GM23248 (cell line): ENCODE data around the gene MYRIP. TPM values are rescaled to one million over a fixed set of nuclear protein-coding genes. Genes with fewer than 3 reads are reported as not detected.
"Not testable (repeated sequence)": the region's sequence is repeated elsewhere in the genome, so short reads cannot be mapped to it uniquely, and the experiment has no call there.

Source experiments
- DNase-seq: peaks from one replicate; pipeline ENCODE4 v3.0.0-alpha.2; 2015
- H2AFZ ChIP-seq: fragments of 200-600 bp; sonication (generic); 2 replicates; pipeline ENCODE4 v1.6.1; 2016; ENCODE audit warnings: antibody characterized with exemption
- H3F3A ChIP-seq: fragments of 200-600 bp; sonication (generic); 2 replicates; pipeline ENCODE4 v1.6.1; 2016; ENCODE audit warnings: mild to moderate bottlenecking, antibody characterized with exemption, mixed run types; ENCODE audit not compliant: insufficient read depth
- H3K27ac ChIP-seq: fragments of 200-600 bp; sonication (generic); 2 replicates; pipeline ENCODE4 v1.5.1; 2016; ENCODE audit warnings: mild to moderate bottlenecking
- H3K27me3 ChIP-seq: fragments of 200-600 bp; sonication (generic); replicated peaks from 2 replicates; pipeline ENCODE4 v1.6.1; 2016; ENCODE audit warnings: mild to moderate bottlenecking; ENCODE audit not compliant: insufficient read depth
- H3K36me3 ChIP-seq: fragments of 200-600 bp; sonication (generic); 2 replicates; pipeline ENCODE4 v1.6.1; 2016; ENCODE audit warnings: low read depth, mild to moderate bottlenecking
- H3K4me1 ChIP-seq: fragments of 200-600 bp; sonication (generic); 2 replicates; pipeline ENCODE4 v1.6.1; 2016; ENCODE audit warnings: mild to moderate bottlenecking; ENCODE audit not compliant: insufficient read depth
- H3K4me2 ChIP-seq: fragments of 200-600 bp; sonication (generic); one replicate; pipeline ENCODE4 v1.6.1; 2016; ENCODE audit warnings: mild to moderate bottlenecking; ENCODE audit not compliant: unreplicated experiment
- H3K4me3 ChIP-seq: fragments of 200-600 bp; sonication (generic); 2 replicates; pipeline ENCODE4 v1.5.1; 2016; ENCODE audit warnings: mild to moderate bottlenecking
- H3K79me2 ChIP-seq: fragments of 200-600 bp; sonication (generic); 2 replicates; pipeline ENCODE4 v1.6.1; 2016; ENCODE audit warnings: mild to moderate bottlenecking; ENCODE audit not compliant: insufficient read depth
- H3K9ac ChIP-seq: fragments of 200-600 bp; sonication (generic); 2 replicates; pipeline ENCODE4 v1.6.1; 2016; ENCODE audit warnings: mild to moderate bottlenecking
- H3K9me2 ChIP-seq: fragments of 200-600 bp; sonication (generic); 2 replicates; pipeline ENCODE4 v1.6.1; 2016; ENCODE audit warnings: mixed run types, mild to moderate bottlenecking, moderate library complexity; ENCODE audit not compliant: insufficient read depth
- H3K9me3 ChIP-seq: fragments of 200-600 bp; sonication (generic); one replicate; pipeline ENCODE4 v1.6.1; 2017; ENCODE audit warnings: low read depth
- H4K20me1 ChIP-seq: fragments of 200-600 bp; sonication (generic); 2 replicates; pipeline ENCODE4 v1.6.0; 2016; ENCODE audit not compliant: insufficient read depth
- EZH2 ChIP-seq: fragments of 200-600 bp; sonication (generic); IDR thresholded peaks from 2 replicates; pipeline ENCODE4 v1.6.1; 2018; ENCODE audit warnings: antibody characterized with exemption, mild to moderate bottlenecking; ENCODE audit not compliant: insufficient read depth, poor library complexity, severe bottlenecking
- EZH2phosphoT487 ChIP-seq: fragments of 200-600 bp; sonication (generic); IDR thresholded peaks from 2 replicates; pipeline ENCODE4 v1.6.1; 2018; ENCODE audit warnings: antibody characterized with exemption, moderate library complexity, mild to moderate bottlenecking, low read depth; ENCODE audit not compliant: insufficient read depth
- WGBS, 2 experiments: methylation state at CpG; one replicate each; pipeline ENCODE4 v1.1.6; 2015 to 2017; ENCODE audit warnings: low lambda C conversion rate in 2 of 2, low coverage in 1 of 2; ENCODE audit errors: missing lambda C conversion rate in 2 of 2; 5-methylcytosine and 5-hydroxymethylcytosine counted together
- in situ Hi-C: fragments of 300-500 bp; cut with MboI; formaldehyde crosslinking; loops from 2 replicates; pipeline ENCODE4 v1.15.0; 2020
- polyA plus RNA-seq: library from polyadenylated mRNA; unstranded; fragments of >200 nt; fragmentation: Nextera tagmentation; extraction: Ambion mirVana; gene quantifications from 2 replicates; pipeline ENCODE4 v1.2.1, GENCODE V29; 2016
- total RNA-seq: library from RNA; depleted of rRNA; stranded (reverse); fragments of >200 nt; shearing (Covaris generic); gene quantifications from 2 replicates; pipeline ENCODE4 v1.2.3, GENCODE V29; 2014

MYRIP gene
- total and polyA plus RNA-seq, 2 experiments from 2014 or later, result 0.11 to 0.32 TPM

DNA sequence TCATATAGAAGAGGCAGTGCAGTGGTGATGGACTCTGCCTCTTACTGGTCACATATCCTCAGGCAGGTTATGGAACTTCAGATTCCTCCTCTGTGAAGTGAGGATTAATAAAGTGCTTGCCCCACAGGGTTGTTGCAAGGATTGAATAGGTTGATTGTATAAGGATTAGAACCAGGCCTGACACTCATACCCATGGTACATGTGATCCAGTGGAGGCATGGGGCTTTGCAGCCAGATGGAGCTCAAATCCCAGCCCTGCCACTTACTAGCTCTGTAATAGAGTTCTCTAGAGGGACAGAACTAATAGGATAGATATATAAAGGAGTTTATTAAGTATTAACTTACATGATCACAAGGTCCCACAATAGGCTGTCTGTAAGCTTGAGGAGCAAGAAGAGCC is 315.5 kb downstream of the MYRIP start:
- Histone ChIP-seq H3K79me2 (no peaks in the 10 kb centered on the region), H3F3A (no peaks in the 10 kb centered on the region), H3K4me3 (no peak overlapping the region), H3K9me3 (no peaks in the 10 kb centered on the region), H2AFZ (no peak overlapping the region), H3K27ac (no peak overlapping the region), H3K27me3 (no peaks in the 10 kb centered on the region), H4K20me1 (no peaks in the 10 kb centered on the region), H3K9ac (no peak overlapping the region), H3K4me1 (peaks cover 15% of the 10 kb centered on the region), H3K36me3 (no peaks in the 10 kb centered on the region), H3K9me2 (no peaks in the 10 kb centered on the region), H3K4me2 (no peak overlapping the region)
- no peak for TF ChIP-seq EZH2phosphoT487
- TF ChIP-seq EZH2, result no peak
- in situ Hi-C loops, result no loop called here
- no peak for DNase-seq

GRCh38 chr3:40128166-40128565 is 318.8 kb downstream of the MYRIP start:
- Histone ChIP-seq H3K36me3 (no peaks in the 10 kb centered on the region), H3K4me3 (no peak overlapping the region), H3F3A (no peaks in the 10 kb centered on the region), H3K9me3 (no peaks in the 10 kb centered on the region), H4K20me1 (no peaks in the 10 kb centered on the region), H3K4me1 (no peaks in the 10 kb centered on the region; the same call in 1 of the 2 replicates), H3K27ac (no peak overlapping the region), H3K4me2 (no peak overlapping the region), H3K27me3 (no peaks in the 10 kb centered on the region), H3K79me2 (no peaks in the 10 kb centered on the region), H2AFZ (no peak overlapping the region), H3K9me2 (no peaks in the 10 kb centered on the region), H3K9ac (no peak overlapping the region)
- TF ChIP-seq EZH2 (no peak), EZH2phosphoT487 (no peak)
- in situ Hi-C loops, result no loop called here
- DNase-seq, result no peak
- WGBS, 2 experiments, result 74 to 76% methylated on average over 2 of the region's 2 CpGs

GRCh38 chr3:40129510-40129909 is 320.1 kb downstream of the MYRIP start:
- TF ChIP-seq EZH2phosphoT487 (no peak), EZH2 (no peak)
- Histone ChIP-seq H3K9ac (no peak overlapping the region), H4K20me1 (no peaks in the 10 kb centered on the region), H3K79me2 (no peaks in the 10 kb centered on the region), H2AFZ (no peak overlapping the region), H3K27me3 (no peaks in the 10 kb centered on the region), H3K4me3 (no peak overlapping the region), H3K36me3 (no peaks in the 10 kb centered on the region), H3K4me2 (no peak overlapping the region), H3K9me2 (no peaks in the 10 kb centered on the region), H3K27ac (no peak overlapping the region), H3K4me1 (no peaks in the 10 kb centered on the region; the same call in 1 of the 2 replicates), H3F3A (no peaks in the 10 kb centered on the region), H3K9me3 (no peaks in the 10 kb centered on the region)
- in situ Hi-C loops, result no loop called here
- WGBS, 2 experiments, result 76 to 85% methylated on average over 3 of the region's 3 CpGs
- no peak for DNase-seq

GRCh38 chr3:40129981-40130380 is 320.6 kb downstream of the MYRIP start:
- Histone ChIP-seq H3K9ac (no peak overlapping the region), H3K36me3 (no peaks in the 10 kb centered on the region), H3K27ac (no peak overlapping the region), H3K4me2 (no peak overlapping the region), H3K9me3 (no peaks in the 10 kb centered on the region), H3K79me2 (no peaks in the 10 kb centered on the region), H4K20me1 (no peaks in the 10 kb centered on the region), H3K4me1 (no peaks in the 10 kb centered on the region; the same call in 1 of the 2 replicates), H3K4me3 (no peak overlapping the region), H3F3A (no peaks in the 10 kb centered on the region), H3K9me2 (no peaks in the 10 kb centered on the region), H2AFZ (no peak overlapping the region), H3K27me3 (no peaks in the 10 kb centered on the region)
- DNase-seq, result no peak
- TF ChIP-seq EZH2phosphoT487 (no peak), EZH2 (no peak)
- WGBS, 2 experiments, result 60 to 63% methylated on average over 2 of the region's 2 CpGs
- in situ Hi-C loops, result no loop called here

- in situ Hi-C loops, result no loop called here
- peak; percentile 47 for DNase-seq
These were observed 321.3 kb downstream of the MYRIP start for GRCh38 chr3:40130721-40131120.

GRCh38 chr3:40133886-40134575 is 324.6 kb downstream of the MYRIP start:
- in situ Hi-C loops, H2AFZ ChIP-seq, DNase-seq, H3F3A ChIP-seq, H4K20me1 ChIP-seq, H3K9me2 ChIP-seq, H3K4me2 ChIP-seq, H3K9me3 ChIP-seq, H3K36me3 ChIP-seq, H3K27ac ChIP-seq, H3K27me3 ChIP-seq, H3K4me3 ChIP-seq, H3K9ac ChIP-seq, H3K79me2 ChIP-seq: not testable (repeated sequence)
- 78 to 81% methylated on average over 22 of the region's 22 CpGs for WGBS, 2 experiments
- peaks cover 12% of the 10 kb centered on the region for H3K4me1 ChIP-seq

More at GRCh38 chr3:40130721-40131120, 321.3 kb downstream of the MYRIP start:
- Histone ChIP-seq H3K9ac (no peak overlapping the region), H3K4me2 (no peak overlapping the region), H3K4me1 (no peaks in the 10 kb centered on the region; the same call in 1 of the 2 replicates), H4K20me1 (no peaks in the 10 kb centered on the region), H3F3A (no peaks in the 10 kb centered on the region), H3K27me3 (no peaks in the 10 kb centered on the region), H3K4me3 (no peak overlapping the region), H2AFZ (no peak overlapping the region), H3K36me3 (no peaks in the 10 kb centered on the region), H3K9me2 (no peaks in the 10 kb centered on the region), H3K27ac (no peak overlapping the region), H3K79me2 (no peaks in the 10 kb centered on the region), H3K9me3 (no peaks in the 10 kb centered on the region)
- TF ChIP-seq EZH2phosphoT487 (no peak), EZH2 (no peak)
